HEK293 (cell line): Measurements from ENCODE around the gene HHAT.

Experiments
- HOXA7 ChIP-seq: sonication (generic); formaldehyde crosslinking; IDR thresholded peaks from 2 replicates; pipeline ENCODE4 v1.8.1; 2022; ENCODE audit warnings: missing genetic modification reagents, borderline replicate concordance
- IKZF3 ChIP-seq: fragments of 450-650 bp; IDR thresholded peaks from 2 replicates; pipeline ENCODE4 v1.5.0; 2018; ENCODE audit warnings: missing biosample characterization, mild to moderate bottlenecking, missing genetic modification characterization, moderate library complexity
- MZF1 ChIP-seq: fragments of 450-650 bp; formaldehyde crosslinking; IDR thresholded peaks from 2 replicates; pipeline ENCODE4 v1.5.1; 2017; ENCODE audit warnings: missing biosample characterization, missing genetic modification characterization, borderline replicate concordance
- OVOL3 ChIP-seq: fragments of 450-650 bp; formaldehyde crosslinking; IDR thresholded peaks from 2 replicates; pipeline ENCODE4 v1.5.1; 2016; ENCODE audit warnings: missing biosample characterization, missing genetic modification characterization
- PRDM1 ChIP-seq: fragments of 450-650 bp; formaldehyde crosslinking; IDR thresholded peaks from 2 replicates; pipeline ENCODE4; 2016; ENCODE audit warnings: missing biosample characterization, missing genetic modification characterization
- PRDM6 ChIP-seq: fragments of 450-650 bp; formaldehyde crosslinking; IDR thresholded peaks from 2 replicates; pipeline ENCODE4 v1.5.1; 2017; ENCODE audit warnings: missing biosample characterization, missing genetic modification characterization
- TCF7L2 ChIP-seq: IDR thresholded peaks from 2 replicates; pipeline ENCODE4 v1.6.1; 2011; ENCODE audit warnings: low read depth, mild to moderate bottlenecking, inconsistent platforms, low read length, moderate library complexity, borderline replicate concordance
- ZBTB20 ChIP-seq: fragments of 450-650 bp; formaldehyde crosslinking; IDR thresholded peaks from 2 replicates; pipeline ENCODE4 v1.5.1; 2016; ENCODE audit warnings: missing biosample characterization, missing genetic modification characterization
- ZBTB8A ChIP-seq: fragments of 450-650 bp; formaldehyde crosslinking; IDR thresholded peaks from 2 replicates; pipeline ENCODE4 v1.5.1; 2016; ENCODE audit warnings: missing biosample characterization, missing genetic modification characterization
- ZFP37 ChIP-seq: fragments of 450-650 bp; formaldehyde crosslinking; IDR thresholded peaks from 2 replicates; pipeline ENCODE4 v1.5.1; 2016; ENCODE audit warnings: missing biosample characterization, missing genetic modification characterization
- ZNF121 ChIP-seq: fragments of 450-650 bp; formaldehyde crosslinking; IDR thresholded peaks from 2 replicates; pipeline ENCODE4 v1.5.1; 2016; ENCODE audit warnings: missing biosample characterization, missing genetic modification characterization
- ZNF175 ChIP-seq: fragments of 450-650 bp; formaldehyde crosslinking; IDR thresholded peaks from 2 replicates; pipeline ENCODE4 v1.5.1; 2016; ENCODE audit warnings: missing biosample characterization, missing genetic modification characterization
- ZNF221 ChIP-seq: fragments of 450-650 bp; formaldehyde crosslinking; IDR thresholded peaks from 2 replicates; pipeline ENCODE4 v1.5.1; 2017; ENCODE audit warnings: missing biosample characterization, missing genetic modification characterization, borderline replicate concordance
- ZNF223 ChIP-seq: fragments of 450-650 bp; formaldehyde crosslinking; IDR thresholded peaks from 2 replicates; pipeline ENCODE4 v1.5.1; 2016; ENCODE audit warnings: missing biosample characterization, missing genetic modification characterization
- ZNF280D ChIP-seq: fragments of 450-650 bp; formaldehyde crosslinking; IDR thresholded peaks from 2 replicates; pipeline ENCODE4 v1.5.1; 2016; ENCODE audit warnings: missing biosample characterization, missing genetic modification characterization
- ZNF302 ChIP-seq: fragments of 450-650 bp; formaldehyde crosslinking; IDR thresholded peaks from 2 replicates; pipeline ENCODE4 v1.5.1; 2016; ENCODE audit warnings: missing biosample characterization, missing genetic modification characterization, low read depth
- ZNF426 ChIP-seq: fragments of 450-650 bp; formaldehyde crosslinking; IDR thresholded peaks from 2 replicates; pipeline ENCODE4 v1.5.1; 2017; ENCODE audit warnings: missing biosample characterization, missing genetic modification characterization, mild to moderate bottlenecking, inconsistent platforms, moderate library complexity
- ZNF473 ChIP-seq: fragments of 450-650 bp; formaldehyde crosslinking; IDR thresholded peaks from 2 replicates; pipeline ENCODE4 v1.5.1; 2017; ENCODE audit warnings: missing biosample characterization, missing genetic modification characterization
- ZNF48 ChIP-seq: fragments of 450-650 bp; formaldehyde crosslinking; IDR thresholded peaks from 2 replicates; pipeline ENCODE4 v1.5.1; 2016; ENCODE audit warnings: missing biosample characterization, missing genetic modification characterization
- ZNF610 ChIP-seq: fragments of 450-650 bp; formaldehyde crosslinking; IDR thresholded peaks from 2 replicates; pipeline ENCODE4 v1.5.1; 2016; ENCODE audit warnings: missing biosample characterization, missing genetic modification characterization, borderline replicate concordance
- ZNF623 ChIP-seq: fragments of 450-650 bp; formaldehyde crosslinking; IDR thresholded peaks from 2 replicates; pipeline ENCODE4 v1.5.1; 2016; ENCODE audit warnings: missing biosample characterization, missing genetic modification characterization
- ZNF645 ChIP-seq: fragments of 450-650 bp; formaldehyde crosslinking; IDR thresholded peaks from 2 replicates; pipeline ENCODE4; 2016; ENCODE audit warnings: missing biosample characterization, missing genetic modification characterization
- ZNF654 ChIP-seq: fragments of 450-650 bp; formaldehyde crosslinking; IDR thresholded peaks from 2 replicates; pipeline ENCODE4 v1.5.1; 2016; ENCODE audit warnings: low read depth, missing biosample characterization, missing genetic modification characterization
- ZNF670 ChIP-seq: fragments of 450-650 bp; formaldehyde crosslinking; IDR thresholded peaks from 2 replicates; pipeline ENCODE4 v1.5.1; 2016; ENCODE audit warnings: missing biosample characterization, missing genetic modification characterization, low read depth
- ZNF785 ChIP-seq: fragments of 450-650 bp; formaldehyde crosslinking; IDR thresholded peaks from 2 replicates; pipeline ENCODE4 v1.5.1; 2016; ENCODE audit warnings: missing biosample characterization, missing genetic modification characterization
- ZSCAN30 ChIP-seq: fragments of 450-650 bp; IDR thresholded peaks from 2 replicates; pipeline ENCODE4 v1.5.1; 2018; ENCODE audit warnings: missing biosample characterization, mild to moderate bottlenecking, missing genetic modification characterization, moderate library complexity
- TF ChIP-seq, protein P1 (sequence below): fragments of 450-650 bp; formaldehyde crosslinking; IDR thresholded peaks from 2 replicates; pipeline ENCODE4 v1.5.1; 2016; ENCODE audit warnings: missing biosample characterization, missing genetic modification characterization
- TF ChIP-seq, protein P2 (sequence below): fragments of 450-650 bp; formaldehyde crosslinking; conservative IDR thresholded peaks from 2 replicates; pipeline ENCODE4 v1.5.1; 2016; ENCODE audit warnings: low read depth, missing biosample characterization, missing genetic modification characterization

HHAT gene

DNA sequence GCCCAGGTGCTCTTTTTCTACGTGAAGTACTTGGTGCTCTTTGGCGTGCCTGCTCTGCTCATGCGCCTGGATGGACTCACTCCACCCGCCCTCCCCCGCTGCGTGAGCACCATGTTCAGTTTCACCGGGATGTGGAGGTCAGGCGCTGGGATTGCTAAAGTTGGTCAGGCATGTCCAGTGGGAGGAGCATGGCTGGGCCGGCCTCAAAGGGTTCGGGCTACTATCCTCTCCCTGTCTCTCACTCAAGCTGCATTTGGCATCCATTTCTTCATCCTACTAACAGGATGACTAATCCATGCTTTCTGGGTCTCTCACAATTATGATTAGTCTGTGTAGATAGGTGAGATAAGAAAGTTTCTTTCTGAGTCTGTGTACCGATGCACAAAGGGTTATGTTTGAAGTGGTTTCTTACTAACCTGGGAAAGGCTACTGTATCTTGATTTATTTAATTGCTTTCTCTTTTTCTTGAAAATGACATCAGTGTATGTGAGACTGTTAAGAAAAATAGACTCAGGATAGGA, 135.9 kb downstream of the HHAT start (continued):
- TF ChIP-seq ZSCAN30 (no peak), ZNF623 (tag by site-specific recombination) (no peak), ZNF426 (tag by site-specific recombination) (no peak), ZFP37 (tag by site-specific recombination) (no peak; the same call in 1 of the 2 replicates), PRDM1 (tag by site-specific recombination) (no peak), ZNF221 (no peak), ZNF48 (tag by site-specific recombination) (no peak), IKZF3 (no peak), OVOL3 (tag by site-specific recombination) (no peak), ZNF223 (tag by site-specific recombination) (no peak), ZNF645 (tag by site-specific recombination) (no peak), ZBTB8A (tag by site-specific recombination) (no peak), ZNF302 (tag by site-specific recombination) (no peak), ZNF121 (tag by site-specific recombination) (no peak), ZNF473 (tag by site-specific recombination) (no peak), ZNF670 (tag by site-specific recombination) (no peak), MZF1 (no peak), ZNF785 (tag by site-specific recombination) (no peak), HOXA7 (CRISPR knock-in tag) (no peak), PRDM6 (tag by site-specific recombination) (peak; percentile 91), ZBTB20 (tag by site-specific recombination) (no peak), ZNF654 (tag by site-specific recombination) (no peak), TCF7L2 (0 out of 2 replicates have a peak, but pooled peaks have one; percentile 60), ZNF610 (tag by site-specific recombination) (no peak), ZNF280D (tag by site-specific recombination) (no peak), ZNF175 (tag by site-specific recombination) (no peak)
- TF ChIP-seq, protein P1, sequence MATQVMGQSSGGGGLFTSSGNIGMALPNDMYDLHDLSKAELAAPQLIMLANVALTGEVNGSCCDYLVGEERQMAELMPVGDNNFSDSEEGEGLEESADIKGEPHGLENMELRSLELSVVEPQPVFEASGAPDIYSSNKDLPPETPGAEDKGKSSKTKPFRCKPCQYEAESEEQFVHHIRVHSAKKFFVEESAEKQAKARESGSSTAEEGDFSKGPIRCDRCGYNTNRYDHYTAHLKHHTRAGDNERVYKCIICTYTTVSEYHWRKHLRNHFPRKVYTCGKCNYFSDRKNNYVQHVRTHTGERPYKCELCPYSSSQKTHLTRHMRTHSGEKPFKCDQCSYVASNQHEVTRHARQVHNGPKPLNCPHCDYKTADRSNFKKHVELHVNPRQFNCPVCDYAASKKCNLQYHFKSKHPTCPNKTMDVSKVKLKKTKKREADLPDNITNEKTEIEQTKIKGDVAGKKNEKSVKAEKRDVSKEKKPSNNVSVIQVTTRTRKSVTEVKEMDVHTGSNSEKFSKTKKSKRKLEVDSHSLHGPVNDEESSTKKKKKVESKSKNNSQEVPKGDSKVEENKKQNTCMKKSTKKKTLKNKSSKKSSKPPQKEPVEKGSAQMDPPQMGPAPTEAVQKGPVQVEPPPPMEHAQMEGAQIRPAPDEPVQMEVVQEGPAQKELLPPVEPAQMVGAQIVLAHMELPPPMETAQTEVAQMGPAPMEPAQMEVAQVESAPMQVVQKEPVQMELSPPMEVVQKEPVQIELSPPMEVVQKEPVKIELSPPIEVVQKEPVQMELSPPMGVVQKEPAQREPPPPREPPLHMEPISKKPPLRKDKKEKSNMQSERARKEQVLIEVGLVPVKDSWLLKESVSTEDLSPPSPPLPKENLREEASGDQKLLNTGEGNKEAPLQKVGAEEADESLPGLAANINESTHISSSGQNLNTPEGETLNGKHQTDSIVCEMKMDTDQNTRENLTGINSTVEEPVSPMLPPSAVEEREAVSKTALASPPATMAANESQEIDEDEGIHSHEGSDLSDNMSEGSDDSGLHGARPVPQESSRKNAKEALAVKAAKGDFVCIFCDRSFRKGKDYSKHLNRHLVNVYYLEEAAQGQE (tag by site-specific recombination): no peak
- TF ChIP-seq, protein P2, sequence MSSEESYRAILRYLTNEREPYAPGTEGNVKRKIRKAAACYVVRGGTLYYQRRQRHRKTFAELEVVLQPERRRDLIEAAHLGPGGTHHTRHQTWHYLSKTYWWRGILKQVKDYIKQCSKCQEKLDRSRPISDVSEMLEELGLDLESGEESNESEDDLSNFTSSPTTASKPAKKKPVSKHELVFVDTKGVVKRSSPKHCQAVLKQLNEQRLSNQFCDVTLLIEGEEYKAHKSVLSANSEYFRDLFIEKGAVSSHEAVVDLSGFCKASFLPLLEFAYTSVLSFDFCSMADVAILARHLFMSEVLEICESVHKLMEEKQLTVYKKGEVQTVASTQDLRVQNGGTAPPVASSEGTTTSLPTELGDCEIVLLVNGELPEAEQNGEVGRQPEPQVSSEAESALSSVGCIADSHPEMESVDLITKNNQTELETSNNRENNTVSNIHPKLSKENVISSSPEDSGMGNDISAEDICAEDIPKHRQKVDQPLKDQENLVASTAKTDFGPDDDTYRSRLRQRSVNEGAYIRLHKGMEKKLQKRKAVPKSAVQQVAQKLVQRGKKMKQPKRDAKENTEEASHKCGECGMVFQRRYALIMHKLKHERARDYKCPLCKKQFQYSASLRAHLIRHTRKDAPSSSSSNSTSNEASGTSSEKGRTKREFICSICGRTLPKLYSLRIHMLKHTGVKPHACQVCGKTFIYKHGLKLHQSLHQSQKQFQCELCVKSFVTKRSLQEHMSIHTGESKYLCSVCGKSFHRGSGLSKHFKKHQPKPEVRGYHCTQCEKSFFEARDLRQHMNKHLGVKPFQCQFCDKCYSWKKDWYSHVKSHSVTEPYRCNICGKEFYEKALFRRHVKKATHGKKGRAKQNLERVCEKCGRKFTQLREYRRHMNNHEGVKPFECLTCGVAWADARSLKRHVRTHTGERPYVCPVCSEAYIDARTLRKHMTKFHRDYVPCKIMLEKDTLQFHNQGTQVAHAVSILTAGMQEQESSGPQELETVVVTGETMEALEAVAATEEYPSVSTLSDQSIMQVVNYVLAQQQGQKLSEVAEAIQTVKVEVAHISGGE (tag by site-specific recombination): no peak
